HEK293 (cell line): Measurements from ENCODE around the gene ANKRD13D.

Experiments
- CTCF ChIP-seq: fragments of 450-650 bp; formaldehyde crosslinking; IDR thresholded peaks from 2 replicates; pipeline ENCODE4 v1.5.1; 2016; ENCODE audit warnings: missing biosample characterization, missing genetic modification characterization
- ZNF585B ChIP-seq: fragments of 450-650 bp; formaldehyde crosslinking; IDR thresholded peaks from 2 replicates; pipeline ENCODE4 v1.5.1; 2016; ENCODE audit warnings: missing biosample characterization, missing genetic modification characterization

GRCh38 chr11:67323526-67323925 lies 34.4 kb downstream of the ANKRD13D start:
- TF ChIP-seq CTCF (tag by site-specific recombination) (no peak), ZNF585B (tag by site-specific recombination) (no peak)
